ENCODE data around the gene DRICH1.
"Not testable (repeated sequence)": the region's sequence is repeated elsewhere in the genome, so short reads cannot be mapped to it uniquely, and the experiment has no call there.

Gene DRICH1, protein sequence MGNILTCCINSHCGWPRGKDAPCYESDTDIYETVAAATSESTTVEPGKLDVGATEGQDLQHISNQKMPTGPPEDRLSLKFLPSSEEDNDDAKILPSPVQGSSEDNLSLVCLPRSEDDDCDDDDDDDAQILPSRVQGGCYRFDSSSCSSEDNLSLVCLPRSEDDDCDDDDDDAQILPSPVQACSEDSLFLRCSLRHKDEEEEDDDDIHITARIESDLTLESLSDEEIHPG

GRCh38 chr22:23632178-23632577 is at the start of gene DRICH1:
DRICH1 (minus strand) TSS chr22:23632321; CDS start chr22:23632023, 298 bp downstream.
- DNase-seq: no peak

DNA sequence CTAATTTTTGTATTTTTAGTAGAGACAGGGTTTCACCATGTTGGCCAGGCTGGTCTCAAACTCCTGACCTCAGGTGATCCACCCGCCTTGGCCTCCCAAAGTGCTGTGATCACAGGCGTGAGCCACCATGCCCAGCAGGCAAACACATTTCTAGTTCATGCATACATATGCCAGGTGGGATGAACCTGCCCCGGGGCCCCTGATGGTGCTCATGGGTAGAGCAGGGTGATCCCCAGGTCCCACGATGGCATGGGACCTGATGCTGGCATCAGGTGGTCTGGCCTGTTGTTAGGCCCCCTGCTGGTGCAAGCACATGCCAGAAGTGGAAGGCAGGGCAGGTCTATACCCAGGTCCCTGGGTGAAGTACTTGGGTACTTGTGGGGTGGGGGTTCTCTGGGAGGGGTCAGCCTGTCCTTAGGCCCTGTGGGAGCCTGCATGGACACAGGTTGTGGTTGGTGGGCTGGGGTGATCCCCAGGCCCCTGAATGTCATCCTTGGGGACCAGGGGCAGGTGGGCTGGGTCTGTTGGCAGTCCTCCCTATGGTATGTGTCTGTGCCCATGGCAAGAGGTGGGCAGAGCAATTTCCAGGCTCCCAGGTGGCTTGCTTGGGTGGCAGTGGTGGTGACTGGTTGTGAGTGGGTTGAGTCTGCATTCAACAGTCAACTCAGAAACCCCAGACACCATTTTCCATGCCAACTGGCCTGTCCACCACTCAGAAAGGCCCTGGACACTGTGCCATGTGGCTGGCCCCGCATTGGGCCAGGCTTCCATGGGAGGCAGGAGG is 49.1 kb upstream of the DRICH1 start:
- DNase-seq: no peak

DNA sequence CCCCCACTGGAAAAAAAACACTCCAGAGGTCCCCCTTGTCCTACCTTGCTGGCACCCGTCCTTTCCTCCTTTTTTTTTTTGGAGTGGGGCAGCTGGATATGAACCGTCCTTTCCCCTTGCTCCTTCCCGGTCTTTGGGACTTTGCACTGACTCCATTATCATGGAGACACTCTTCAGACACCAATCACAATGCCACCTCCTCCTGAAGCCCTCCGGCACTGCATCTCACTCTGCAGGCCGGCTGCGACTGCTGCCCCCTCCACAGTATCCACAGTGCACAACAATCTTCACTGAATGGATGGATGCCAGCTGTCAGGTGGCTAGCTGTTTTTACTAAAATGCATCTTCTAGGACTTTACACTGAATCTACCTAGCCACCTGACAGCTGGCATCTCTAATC is 46.0 kb upstream of the DRICH1 start:
- no peak for DNase-seq

- DNase-seq: no peak
Measured at GRCh38 chr22:23677701-23677995, 45.5 kb upstream of the DRICH1 start.

DNA sequence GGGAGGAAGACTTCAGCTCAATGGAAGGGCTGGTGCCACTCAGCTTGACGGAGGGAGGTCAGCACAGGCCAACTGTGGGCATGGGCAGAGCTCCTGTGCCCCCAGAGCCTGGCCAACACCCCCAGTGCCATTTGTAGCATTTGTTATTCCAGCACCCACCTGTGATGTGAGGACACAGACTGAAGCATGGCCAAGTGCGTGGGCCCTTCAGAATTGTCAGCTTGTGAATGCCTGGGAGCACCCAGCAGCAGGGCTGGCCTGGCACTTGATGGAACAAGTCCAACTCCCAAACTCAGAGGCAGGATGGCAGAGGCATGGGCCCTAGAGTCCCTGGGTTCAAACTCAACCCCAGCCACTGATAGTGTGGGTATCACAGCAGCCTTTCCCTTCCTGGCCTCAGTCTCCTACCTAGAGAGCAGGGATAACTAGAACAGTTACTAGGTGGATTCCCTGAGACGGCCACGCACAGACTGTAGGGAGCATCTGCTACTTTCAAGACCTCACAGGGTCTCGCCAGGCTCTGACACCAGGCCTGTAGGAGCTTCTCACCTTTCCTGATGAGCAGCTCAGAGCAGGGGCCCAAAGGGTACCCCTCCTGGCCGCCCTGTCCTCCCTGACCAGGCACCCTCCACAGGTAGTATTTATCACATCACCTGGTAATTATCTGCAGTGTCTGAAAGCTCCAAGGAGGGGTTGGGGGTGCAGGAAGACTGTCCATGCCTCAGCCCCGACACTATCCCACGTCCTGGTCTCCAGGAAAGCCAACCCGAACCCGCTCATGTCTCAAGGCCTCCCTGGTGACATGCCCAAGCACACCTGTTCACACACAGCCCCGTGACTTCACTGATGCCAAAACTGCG is 45.0 kb upstream of the DRICH1 start:
- DNase-seq: not testable (repeated sequence)

- DNase-seq: no peak
Measured at GRCh38 chr22:23675502-23676415, 43.6 kb upstream of the DRICH1 start.

- DNase-seq: not testable (repeated sequence)
Measured at GRCh38 chr22:23674886-23675501, 42.9 kb upstream of the DRICH1 start.

DNA sequence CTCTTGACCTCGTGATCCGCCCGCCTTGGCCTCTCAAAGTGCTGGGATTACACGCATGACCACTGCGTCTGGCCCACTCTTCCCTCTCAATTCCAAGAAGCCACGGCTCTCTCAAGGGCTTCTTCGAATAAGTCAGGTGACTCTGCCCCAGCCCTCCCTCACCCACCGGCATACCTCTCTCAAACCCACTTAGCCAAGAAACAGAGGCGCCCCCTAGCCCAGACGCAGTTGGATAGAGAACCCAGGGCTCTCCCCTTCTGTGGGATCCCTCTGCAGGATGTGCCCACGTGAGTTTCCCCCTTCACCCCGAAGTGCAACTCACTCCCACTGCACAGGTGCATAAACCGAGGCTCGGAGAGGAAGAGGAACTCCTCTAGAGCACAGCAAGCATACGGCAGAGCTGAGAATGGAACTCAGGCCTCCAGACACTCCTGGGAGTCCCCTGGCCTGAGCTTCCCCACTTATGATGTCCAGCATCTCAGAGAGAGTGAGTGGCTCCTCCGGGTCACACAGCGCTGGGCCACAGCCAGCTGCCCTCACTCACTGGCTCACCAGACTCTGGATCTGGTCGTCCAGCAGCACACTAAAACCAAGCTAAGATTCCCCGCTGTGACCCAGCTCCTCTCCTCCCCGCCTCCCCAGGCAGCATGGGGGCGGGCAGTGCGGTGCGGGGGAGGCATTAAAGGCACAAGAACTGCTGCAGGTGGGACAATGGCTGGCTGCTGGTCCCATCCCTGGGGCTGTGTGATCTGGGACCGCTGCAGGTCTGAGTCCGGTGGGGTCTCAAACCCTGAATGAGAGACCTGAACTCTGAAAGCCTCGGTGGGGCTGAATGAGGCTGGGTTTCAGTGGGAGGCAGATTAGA is 41.9 kb upstream of the DRICH1 start:
- DNase-seq: no peak

DNA sequence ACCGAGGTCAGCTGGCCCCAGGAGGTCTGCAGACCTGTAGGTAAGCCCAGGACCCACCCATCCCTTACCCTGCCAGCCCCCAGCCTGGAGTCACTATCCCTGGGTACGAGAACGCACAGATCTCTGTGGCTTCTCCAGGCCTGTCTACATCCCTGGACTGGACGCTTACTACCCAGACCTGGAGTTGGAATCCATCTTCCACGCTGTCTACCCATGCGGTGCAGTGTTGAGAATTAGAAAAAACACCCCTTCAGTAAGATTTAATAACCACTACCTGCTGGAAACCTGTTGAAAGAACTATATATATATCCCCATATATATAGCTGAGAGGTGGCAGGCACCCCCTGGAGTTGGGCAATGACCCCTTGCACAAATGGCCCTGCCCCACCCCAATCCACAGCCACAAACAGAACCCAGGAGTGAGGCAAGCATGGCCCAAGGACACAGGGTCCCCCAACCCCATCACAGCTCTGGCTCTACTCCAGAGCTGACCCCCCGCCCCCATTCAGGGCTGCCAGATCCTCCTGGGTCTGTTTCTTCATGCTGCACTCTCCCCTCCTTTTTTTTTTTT is 41.0 kb upstream of the DRICH1 start:
- no peak for DNase-seq

DNA sequence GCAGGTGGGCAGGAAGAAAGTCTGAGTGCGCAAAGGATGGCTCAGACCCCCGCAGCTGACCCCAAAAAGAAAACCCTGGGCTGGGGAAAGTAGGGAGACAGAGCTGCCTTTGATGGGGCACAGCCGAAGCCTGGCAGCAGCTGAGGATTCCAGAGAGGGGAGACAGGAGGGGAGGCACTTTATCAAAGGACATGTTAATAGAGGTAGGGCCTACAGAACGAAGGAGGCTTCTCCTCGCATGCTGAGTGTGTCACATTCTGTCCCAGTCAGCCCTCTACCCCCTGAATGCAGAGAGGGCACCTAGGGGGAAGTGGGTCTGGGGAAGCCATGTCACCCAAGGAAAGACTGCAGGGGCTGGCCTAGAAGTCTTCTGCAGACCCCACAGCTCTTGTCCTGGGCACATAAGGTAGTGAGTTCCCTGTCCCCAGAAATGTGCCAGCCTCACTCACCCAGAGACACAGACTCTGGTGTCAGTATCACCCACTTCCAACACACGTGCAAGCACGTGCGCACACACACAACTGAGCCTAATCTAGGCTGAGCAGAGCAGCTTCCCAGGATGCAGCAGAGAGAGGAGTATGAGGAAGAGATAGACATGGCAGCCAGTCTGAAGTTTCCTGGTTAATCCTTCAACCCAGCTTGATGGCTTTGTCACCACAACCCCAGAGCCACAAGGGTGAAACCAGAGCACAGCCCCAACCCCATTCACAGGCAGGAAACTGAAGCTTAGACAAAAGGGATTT is 40.4 kb upstream of the DRICH1 start:
- not testable (repeated sequence) for DNase-seq

- DNase-seq: not testable (repeated sequence)
Measured at GRCh38 chr22:23671387-23671786, 39.3 kb upstream of the DRICH1 start.

DNA sequence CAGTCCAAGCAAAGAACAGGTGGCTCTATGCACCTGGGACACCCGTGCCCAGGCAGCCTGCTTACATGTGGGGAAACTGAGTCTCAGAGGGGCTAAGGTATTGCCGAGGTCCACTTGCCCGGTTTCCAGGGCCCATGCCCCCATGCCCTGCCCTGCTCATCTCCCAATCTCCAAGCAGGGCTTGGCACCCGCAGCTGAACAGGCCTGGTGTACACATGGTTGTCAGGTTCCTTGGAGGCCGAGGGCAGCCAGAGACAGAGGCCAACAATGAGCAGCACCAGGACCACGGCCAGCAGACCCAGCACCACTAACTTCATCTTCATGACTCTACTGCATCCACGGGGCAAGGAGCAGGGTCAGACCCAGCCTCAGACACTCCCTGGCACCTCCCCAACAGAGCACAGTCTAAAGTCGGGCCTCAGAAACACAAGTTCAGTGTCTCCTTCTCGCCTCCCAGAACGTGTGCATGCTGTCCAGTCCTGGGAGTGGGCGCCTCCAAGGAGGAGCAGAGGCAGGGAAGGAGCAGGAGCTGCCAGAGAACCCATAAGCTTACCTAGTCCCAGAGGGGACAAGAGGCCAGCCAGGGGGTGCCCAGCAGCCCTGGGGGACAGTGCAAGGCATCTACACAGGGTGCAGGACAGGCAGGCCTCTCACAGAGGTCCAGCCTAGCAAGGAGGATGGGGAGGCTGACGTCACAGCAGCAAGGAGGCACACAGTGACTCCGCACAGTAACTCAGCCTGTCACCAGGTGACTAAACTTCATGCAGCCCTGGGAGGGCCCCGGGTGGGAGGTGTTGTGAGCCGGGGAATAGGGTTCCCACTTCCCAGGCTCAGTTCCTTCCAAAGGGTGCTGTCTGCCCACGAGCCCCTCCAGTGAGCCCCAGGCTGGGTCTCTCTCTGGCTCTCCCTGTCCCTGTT is 38.5 kb upstream of the DRICH1 start:
- DNase-seq: no peak

- DNase-seq: not testable (repeated sequence)
Measured at GRCh38 chr22:23660381-23660780, 28.3 kb upstream of the DRICH1 start.

GRCh38 chr22:23657727-23658126 is 25.6 kb upstream of the DRICH1 start:
- DNase-seq: no peak

DNA sequence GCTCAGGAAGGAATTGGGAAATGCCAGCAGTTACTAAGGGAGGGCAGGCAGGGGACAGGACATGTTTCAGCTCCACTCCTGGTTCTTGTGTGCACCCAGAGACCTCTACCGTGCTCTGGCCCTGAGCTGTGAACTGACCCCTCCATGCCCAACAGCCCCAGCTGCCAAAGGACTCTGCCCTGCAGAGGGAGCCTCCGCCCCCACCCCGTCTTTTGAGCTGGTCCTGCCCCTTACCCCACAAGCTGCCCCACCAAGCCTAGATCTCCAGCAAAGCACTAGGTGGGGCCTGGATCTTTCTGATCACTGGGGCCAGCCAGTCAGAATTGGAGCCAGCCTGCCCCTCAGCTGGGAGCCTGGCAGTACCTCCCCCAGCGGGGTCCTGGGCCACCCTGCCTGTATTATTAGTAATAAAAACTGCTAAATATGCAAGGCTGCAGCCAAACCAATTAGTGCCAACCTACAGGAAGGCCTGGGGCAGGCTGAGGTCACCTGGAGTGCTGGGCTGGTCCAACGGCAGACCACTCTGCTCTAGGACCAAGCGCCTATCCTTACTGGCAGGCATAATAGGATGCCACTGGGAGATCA is 23.9 kb upstream of the DRICH1 start:
- DNase-seq: no peak

DNA sequence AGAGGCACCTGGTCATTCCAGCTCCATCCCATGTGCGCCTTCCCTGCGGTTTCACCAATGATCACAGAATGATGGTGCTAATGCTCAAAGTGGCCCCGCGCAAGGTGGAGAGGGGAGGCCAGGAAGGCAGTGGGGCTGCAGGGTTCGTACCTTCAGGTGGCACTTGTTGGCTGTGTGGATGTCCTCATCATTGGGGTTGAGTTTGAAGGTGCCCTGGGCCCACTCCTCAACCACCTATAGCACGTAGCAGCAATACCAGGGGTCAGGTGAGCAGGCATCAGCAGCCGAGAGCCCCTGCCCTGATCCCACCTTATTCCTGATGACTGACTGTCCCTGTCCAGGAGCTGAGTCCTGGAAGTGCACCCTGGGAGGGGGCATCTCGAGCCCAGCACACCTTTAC is 20.6 kb upstream of the DRICH1 start:
- DNase-seq: no peak

GRCh38 chr22:23652286-23652685 is 20.2 kb upstream of the DRICH1 start:
- DNase-seq: no peak

DNA sequence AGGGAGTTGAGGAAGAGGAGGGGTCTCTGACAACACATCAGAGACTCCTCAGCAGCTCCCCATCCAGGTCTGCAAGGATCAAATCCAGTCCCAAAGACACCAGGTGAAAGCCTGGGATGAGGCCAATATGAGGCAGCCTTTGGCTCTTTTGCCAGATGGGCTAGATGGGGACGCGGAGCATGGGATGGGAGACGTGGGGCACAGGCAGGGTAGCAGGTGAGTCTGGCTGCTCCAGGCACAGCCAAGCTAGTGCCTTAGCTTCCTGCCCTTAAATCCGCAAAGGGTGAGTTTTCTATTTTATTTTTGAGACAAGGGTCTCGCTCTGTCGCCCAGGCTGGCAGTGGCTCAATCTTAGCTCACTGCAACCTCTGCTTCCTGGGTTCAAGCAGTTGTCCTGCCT is 19.6 kb upstream of the DRICH1 start:
- DNase-seq: no peak
